GM19328 (cell line): ENCODE data around the gene ACTR1A.
"Not testable (repeated sequence)": the region's sequence is repeated elsewhere in the genome, so short reads cannot be mapped to it uniquely, and the experiment has no call there.

ENCODE experiments used
- ATAC-seq: cut with Tn5 transposase; IDR thresholded peaks from one replicate; pipeline ENCODE4 v1.9.1; 2021; ENCODE audit warnings: mild to moderate bottlenecking, moderate library complexity; ENCODE audit not compliant: unreplicated experiment

ACTR1A gene

DNA sequence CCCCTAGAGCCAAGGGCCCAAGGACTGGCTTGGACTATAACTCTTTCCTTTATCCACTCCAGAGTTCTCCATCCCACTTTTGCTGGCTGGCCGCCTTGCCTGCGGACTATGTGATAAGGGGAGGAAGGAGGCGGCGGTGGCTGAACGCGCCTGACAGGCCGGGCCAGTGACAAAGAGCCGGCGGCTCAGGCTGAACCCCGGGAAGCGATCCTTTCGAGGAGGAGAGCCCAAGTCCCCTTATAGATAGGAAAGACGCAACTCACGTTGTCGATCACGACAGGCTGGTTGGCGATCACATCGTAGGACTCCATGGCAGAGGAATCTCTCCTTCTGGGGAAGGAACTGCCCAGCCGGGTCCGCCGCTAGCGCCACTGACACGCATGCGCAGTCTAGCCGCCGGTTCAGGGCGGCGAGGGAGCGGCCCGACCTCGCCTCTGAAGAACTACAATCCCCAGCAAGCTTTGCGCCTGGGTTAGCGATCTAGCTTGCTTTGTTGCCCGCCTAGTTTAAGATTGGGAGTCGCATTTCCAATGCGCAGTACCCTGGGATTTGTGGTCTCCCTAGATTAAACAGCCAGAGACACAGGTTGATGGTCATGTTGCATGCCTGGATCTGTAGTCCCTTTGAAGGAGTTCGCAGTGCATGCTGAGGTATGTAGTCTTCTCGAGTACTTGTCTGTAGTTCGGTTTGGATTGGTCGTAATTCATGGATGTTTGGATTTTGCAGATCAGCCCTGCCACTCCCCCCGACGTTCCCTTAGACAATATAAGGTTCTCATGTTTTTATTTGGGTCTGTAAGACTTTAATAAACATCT is at the start of gene ACTR1A:
Gene ACTR1A, minus strand, starts transcription at position 376 of the 815 bp plus-strand sequence. Its CDS starts 65 bp downstream, at position 311.
- peak; percentile 42 for ATAC-seq

DNA sequence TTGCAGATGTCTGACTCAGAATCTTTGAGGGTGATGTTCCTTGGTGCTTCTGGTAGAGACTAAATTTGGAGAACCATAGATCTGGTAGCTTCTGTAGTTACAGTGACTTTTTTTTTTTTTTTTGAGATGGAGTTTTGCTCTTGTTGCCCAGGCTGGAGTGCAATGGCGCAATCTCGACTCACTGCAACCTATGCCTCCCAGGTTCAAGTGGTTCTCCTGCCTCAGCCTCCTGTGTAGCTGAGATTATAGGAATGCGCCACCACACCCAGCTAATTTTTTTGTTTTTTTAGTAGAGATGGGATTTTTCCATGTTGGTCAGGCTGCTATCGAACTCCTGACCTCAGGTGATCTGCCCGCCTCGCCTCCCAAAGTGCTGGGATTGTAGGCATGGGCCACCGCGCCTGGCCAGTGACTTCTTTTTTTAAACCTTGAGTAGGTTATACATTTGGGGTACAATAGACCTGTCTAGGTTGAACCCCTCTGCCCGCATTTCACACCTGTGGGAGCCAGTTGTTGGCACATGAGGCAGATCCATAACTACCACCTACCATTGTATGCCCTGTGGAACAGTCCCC is 48.2 kb upstream of the ACTR1A start:
- no peak for ATAC-seq

DNA sequence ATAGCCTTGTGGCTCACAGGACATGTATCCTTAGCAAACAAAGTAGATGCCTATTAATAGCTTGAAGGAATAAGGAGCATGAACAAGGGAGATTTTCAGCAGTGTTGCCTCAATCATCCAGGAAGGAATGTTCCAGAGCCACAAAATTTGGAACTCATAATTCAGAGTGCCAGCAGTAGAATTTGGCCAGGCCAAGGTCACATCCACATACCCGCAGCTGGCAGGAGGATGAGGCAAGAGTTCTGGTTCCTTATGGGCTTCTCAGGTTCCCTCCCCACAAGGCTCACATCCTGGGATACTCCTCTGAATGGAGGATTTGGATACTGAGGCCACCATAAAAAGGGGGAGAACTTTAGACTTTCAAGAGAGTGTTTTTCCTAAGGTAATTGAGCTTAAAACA is 47.0 kb upstream of the ACTR1A start:
- no peak for ATAC-seq

DNA sequence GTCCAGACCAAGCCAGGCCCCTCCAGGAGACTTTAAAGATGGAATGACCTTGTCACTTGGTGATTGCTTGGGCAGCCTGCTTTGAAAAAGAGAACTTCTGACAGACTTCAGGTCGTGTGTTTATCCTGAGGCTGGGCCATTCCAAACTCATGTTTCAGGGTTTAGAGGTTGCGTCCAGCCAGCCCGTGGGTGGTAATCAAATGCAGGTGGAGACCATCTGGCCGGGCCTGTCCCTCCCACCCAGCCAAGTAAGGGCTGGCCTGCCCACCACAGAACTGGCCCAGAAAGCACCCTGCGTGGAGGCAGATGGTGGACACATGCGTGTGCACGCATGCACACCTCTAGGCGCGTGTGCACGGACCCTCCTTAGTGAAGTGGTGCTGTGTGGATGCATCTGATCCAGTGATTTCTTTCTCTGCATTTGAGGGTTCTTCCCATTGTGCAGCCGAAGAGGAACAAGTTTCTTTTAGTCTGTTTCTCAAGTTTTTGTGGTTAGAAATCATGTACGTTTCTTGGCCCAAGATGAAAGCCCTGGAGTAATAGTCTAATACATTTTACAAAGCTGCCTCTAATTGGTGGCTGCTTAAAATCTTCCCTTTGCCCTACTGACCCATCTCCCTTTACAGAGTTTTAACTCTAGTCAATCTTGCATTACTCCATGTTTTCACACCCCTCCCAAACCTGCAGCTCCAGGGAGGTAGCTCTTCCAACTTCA is 44.3 kb upstream of the ACTR1A start:
- ATAC-seq: no peak

DNA sequence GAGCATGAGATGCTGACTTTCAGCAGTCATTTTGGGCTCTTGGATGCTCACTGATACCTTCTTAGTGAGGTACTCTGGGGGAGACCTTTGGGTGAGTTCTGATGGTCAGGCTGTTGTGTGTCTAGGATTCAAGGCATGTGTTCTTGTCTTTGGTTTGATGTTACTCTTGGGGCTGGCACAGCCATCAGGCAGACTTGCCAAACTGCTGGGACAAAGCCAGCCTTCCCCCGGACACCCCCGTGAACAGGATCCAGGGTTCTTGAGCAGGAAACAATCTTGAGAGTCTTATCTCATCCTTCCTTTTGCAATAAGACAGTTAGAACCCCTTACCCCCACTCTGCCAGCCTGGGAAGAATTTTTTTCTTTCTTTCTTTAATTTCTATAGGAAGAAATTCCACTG is 43.5 kb upstream of the ACTR1A start:
- no peak for ATAC-seq

DNA sequence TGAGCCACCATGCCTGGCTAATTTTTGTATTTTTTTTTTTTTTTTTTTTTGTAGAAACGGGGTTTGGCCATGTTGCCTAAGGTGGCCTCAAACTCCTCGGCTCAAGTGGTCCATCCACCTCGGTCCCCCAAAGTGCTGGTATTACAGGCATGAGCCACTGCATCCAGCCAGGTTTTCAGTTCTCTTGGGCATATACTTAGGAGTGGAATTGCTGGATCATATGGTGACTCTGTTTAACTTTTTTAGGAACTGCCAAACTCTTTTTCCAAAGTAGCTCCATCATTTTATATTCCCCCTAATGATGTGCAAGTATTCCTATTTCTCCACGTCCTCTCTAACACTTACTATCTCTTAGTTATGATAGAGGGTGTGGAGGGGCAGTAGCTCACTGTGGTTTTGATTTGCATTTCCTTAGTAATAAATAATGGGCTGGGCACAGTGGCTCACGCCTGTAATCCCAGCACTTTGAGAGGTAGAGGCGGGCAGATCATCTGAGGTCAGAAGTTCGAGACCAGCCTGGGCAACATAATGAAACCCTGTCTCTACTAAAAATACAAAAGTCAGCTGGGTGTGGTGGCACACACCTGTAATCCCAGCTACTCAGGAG is 42.9 kb upstream of the ACTR1A start:
- ATAC-seq: no peak

DNA sequence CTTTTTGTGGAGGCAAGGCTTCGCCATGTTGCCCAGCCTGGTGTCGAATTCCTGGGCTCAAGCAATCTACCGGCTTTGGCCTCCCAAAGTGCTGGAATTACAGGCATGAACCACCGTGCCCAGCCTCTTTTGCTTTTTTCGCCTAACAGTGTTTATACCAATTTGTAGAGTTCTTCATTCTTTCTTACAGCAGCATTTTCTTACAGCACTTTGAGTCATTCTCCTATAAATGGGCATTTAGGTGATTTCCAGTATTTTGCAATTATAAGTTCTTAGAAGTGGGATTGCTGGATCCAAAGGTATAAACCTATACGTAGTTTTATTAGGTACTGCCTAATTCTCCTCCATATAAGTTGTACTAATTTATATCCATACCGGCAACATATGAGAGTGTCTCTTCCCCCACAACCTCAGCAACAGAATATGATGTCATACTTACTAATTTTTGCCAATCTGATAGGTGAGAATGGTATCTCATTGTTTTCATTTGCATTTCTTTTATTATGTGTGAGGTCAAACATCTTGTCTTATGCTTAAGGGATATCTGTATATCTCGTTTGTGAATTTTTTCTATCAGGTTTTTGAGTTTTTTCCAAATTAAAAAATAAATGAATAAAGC is 40.4 kb upstream of the ACTR1A start:
- ATAC-seq: no peak

DNA sequence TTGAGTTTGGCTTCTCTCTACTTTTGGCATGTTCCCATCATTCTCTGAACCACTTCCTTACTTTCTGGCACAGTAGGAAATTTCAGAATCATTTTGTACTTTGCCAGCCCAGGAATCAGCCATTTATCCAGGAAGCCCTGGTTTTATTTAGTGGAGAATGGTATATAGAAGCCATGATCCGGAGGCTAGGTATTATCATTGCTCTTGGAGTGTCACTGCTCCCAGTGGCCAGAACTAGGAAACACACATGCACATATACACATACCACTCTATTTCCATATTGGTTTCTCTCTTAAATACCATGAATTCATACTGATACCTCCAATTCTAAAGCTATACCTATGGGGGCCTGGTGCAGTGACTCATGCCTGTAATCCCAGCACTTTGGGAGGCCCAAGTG is 37.5 kb upstream of the ACTR1A start:
- ATAC-seq: no peak

DNA sequence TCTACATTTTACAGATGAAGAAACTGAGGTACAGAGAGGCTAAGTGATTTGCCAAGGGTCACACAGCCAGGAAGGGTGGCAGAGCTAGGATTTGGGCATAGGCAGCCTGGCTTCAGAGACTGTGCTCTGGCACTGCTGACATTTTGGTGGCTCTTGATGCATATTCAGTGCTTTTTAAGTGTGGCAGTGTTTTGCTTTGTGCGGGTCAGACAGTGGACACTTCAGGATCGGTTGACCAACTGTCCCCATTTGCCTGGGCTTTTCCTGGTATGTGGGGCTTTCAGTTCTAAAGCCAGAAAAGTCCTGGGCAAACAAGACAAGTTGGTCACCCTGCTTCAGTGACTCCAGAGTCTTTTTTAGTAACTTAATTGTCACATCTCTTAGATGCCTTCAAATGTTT is 36.3 kb upstream of the ACTR1A start:
- no peak for ATAC-seq

DNA sequence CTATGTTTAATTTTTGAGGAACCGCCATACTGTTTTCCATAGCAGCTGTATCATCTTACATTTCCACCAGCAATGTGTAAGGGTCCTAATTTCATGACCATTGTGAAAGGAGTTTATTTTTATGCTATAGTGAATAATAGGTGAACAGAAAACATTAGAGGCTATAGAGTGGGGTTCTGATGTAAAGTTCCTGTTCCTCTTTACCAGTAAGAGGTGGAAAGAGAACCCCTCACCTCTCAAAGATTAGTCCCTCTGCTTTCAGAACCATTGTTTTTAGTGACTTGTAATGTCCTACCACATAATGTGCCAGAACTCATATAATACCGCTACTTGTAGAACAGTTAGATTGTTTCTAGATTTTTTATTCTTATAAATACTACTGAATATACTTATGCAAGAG is 35.4 kb upstream of the ACTR1A start:
- ATAC-seq: no peak

DNA sequence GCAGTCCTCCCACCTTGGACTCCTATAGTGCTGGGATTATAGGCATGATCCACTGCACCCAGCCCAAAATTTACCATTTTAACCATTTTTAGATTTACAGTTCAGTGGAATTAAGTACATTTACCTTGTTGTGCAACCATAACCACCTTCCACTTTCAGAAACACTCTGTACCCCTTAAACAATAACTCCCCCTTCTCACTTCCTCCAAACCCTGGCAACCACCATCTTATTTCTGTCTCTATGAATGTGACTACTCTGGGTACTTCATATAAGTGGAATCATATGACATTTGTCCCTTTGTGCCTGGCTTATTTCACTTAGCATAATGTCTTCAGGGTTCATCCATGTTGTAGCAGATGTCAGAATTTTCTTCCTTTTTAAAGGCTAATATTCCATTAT is 34.9 kb upstream of the ACTR1A start:
- ATAC-seq: no peak

DNA sequence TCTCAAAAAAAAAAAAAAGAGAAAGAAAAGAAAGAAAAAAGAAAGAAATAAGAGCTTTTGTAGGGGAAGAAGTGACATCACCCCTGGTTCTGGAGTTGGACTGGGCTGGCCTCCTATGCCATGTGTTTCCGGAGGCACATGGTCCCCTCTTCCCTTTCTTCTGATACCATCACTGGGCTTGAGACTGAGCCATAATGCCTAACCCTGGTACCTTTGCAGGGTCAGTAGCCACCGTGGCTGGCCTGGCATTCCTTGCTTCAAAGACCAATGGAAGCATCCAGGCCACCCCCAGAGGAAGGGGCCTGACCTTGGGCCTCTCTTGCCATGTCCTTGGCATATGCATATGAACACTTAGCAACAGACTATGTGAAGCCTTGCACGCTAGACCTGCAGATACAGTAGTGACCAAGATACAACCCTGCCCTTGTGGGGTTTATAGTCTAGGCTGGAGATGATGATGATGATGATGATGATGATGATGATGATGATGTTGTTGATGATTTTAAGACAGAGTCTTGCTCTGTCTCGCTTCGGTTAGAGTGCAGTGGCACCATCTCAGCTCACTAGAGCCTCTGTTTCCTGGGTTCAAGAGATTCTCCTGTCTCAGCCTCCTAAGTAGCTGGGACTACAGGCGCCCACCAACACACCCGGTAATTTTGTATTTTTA is 33.1 kb upstream of the ACTR1A start:
- no peak for ATAC-seq

DNA sequence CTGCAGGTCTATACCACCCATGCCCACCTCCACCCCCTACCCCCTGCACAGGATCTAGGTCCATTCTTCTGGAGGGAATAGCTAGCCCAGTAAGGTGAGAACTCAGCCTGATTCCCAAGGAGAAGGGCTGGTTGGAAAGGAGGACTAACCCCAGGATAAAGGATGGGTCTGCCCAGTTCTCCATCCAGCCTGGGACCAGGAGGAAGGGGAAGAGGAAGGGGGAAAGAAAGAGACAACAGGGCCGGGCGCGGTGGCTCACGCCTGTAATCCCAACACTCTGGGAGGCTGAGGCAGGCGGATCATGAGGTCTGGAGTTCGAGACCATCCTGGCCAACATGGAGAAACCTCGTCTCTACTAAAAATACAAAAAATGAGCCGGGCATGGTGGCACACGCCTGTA is 32.5 kb upstream of the ACTR1A start:
- not testable (repeated sequence) for ATAC-seq

DNA sequence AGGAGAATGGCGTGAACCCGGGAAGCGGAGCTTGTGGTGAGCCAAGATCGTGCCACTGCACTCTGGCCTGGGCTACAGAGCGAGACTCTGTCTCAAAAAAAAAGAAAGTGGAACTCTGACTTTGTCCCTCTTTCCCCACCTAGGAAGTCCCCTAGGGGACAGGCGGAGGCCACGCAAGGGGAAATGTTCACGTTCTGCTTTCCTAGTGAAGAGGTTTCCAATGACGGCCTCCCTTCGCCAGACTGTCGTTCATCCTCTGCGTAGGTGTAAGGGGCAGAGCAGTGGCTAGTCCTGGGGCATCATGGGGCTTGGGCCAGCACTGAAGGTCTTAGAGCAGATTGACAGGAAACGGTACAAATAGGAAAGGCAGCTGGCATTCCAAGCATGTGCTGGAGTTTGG is 31.8 kb upstream of the ACTR1A start:
- no peak for ATAC-seq

DNA sequence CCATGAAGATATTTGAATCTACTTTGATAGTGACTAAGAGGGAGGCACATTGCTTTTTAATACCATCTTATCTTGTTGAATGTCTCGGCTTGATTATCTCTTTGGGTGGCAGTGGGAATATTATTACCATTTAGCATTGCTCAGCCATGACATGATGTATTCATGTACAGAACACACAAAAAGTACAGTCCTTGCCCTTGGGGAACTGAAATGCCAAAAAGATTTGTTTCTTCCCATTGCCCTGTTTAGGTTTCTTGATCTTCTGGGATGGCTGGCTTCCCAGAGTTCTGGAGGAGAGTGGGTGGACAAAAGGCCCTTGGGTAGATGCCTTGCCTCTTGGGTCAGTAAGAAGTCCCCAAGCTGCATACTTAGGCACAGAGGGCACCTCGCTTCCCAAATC is 25.0 kb upstream of the ACTR1A start:
- no peak for ATAC-seq

DNA sequence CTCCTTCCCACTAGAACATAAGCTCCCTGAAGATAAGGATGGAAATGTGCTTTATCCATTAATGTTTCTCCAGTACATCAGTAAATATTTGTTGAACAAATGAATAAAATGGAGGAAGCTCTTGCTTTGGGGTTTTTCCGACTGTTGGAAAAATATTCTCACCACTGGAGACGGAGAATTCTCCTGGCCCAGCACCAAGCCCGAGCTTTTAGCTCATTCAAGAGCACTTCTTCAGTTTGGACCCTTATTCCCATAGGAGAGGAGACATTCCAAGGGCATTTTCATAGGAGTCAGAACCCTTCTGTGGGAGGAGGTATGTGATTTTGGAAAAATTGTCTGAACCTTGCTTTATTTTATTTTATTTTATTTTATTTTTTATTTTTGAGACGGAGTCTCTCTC is 22.2 kb upstream of the ACTR1A start:
- no peak for ATAC-seq

DNA sequence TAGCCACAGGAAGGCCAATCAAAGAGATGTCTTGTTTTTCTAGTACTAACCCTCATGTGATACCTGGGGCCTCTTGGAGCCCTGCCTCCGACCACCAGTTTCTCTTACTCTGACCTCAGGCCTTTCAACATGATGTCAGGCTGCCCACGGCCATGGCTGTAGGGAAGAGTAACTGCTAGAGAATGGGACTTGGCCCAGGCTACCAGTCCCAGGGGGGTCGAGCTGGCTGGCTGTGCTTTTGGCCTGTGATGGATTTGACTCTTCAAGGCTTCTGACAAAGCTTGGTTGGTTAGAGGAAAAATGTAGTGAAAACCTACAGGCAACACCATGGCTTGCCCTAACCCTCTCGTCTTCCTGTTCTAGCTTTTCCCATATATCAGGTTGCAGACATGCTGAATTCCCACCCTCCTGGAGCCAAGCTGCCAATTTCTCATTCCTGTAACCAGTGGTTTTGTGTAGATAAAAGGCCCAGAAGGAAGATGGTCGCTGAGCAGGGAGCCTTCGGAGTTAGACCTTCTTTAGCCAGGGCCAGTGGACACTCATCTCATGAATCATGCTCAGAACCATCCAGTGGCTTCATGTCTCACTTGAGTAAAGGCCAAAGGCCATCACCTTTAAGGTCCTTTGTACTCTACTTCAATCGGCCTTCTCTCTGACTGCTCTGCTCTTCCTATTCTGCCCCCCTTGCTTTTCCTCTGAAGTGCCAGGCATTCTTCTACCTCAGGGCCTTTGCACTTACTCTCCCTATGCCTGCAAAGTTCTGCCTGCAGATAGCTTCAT is 20.9 kb upstream of the ACTR1A start:
- no peak for ATAC-seq

DNA sequence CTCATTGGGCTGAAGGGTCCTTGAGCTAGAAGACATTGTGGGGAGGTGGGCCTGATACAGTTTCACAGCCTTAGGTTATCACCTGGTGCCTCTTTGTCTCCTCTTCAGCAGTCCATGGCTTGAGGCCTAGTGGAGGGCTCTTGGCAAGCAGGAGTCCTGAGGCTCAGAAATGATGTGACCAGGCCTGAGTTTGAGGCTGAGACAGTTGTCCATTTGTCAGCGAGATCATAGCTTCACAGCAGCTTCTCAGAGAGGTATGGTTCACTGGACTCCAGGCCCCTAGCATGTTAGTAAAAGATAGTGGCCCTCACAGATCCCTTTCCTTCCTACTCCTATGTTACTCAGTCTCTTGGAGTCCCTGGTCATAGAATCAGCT is 20.4 kb upstream of the ACTR1A start:
- no peak for ATAC-seq

DNA sequence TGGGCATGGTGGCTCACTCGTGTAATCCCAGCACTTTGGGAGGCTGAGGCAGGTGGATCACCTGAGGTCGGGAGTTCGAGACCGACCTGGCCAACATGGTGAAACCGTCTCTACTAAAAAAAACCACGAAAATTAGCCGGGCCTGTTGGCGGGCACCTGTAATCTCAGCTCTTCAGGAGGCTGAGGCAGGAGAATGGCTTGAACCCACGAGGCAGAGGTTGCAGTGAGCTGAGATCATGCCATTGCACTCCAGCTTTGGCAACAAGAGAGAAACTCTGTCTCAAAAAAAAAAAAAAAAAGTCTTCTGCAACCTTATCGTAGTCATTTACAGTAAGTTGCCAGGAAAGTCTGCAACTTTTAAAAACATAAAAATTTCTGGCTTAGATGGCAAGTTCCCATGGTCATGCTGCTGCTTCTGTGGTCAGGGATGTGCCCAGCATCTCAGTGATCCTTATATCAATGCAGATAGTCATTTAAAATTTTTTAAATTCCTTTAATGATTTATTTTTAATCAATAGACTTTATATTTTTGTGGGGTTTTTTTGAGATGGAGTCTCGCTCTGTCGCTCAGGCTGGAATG is 16.8 kb upstream of the ACTR1A start:
- no peak for ATAC-seq

DNA sequence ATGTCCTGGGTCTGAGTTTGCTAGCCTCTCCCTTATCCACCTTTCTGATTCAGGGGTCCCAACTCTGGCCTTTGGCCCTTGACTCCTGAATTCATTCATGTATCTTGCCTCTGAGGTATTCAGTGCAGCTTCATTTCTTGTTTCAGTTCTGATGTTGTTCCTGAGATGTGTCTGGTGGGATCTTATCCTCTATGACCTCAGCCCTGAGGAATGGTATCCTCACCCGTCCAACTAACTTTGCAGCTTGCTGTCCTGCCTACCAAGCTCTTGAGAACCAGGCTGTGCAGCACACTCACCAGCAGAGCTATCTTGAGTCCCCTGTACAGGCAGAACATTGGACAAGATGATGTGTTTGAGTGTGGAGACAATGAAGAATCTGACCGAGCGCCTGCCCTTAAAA is 15.0 kb upstream of the ACTR1A start:
- ATAC-seq: no peak
